GM21717 (cell line): ENCODE measurements around the gene GCDH.
"Not testable (repeated sequence)": the region's sequence is repeated elsewhere in the genome, so short reads cannot be mapped to it uniquely, and the experiment has no call there.

Experiments used
- ATAC-seq: cut with Tn5 transposase; IDR thresholded peaks from one replicate; pipeline ENCODE4 v1.9.1; 2021; ENCODE audit warnings: mild to moderate bottlenecking, moderate library complexity; ENCODE audit not compliant: unreplicated experiment

GCDH gene

DNA sequence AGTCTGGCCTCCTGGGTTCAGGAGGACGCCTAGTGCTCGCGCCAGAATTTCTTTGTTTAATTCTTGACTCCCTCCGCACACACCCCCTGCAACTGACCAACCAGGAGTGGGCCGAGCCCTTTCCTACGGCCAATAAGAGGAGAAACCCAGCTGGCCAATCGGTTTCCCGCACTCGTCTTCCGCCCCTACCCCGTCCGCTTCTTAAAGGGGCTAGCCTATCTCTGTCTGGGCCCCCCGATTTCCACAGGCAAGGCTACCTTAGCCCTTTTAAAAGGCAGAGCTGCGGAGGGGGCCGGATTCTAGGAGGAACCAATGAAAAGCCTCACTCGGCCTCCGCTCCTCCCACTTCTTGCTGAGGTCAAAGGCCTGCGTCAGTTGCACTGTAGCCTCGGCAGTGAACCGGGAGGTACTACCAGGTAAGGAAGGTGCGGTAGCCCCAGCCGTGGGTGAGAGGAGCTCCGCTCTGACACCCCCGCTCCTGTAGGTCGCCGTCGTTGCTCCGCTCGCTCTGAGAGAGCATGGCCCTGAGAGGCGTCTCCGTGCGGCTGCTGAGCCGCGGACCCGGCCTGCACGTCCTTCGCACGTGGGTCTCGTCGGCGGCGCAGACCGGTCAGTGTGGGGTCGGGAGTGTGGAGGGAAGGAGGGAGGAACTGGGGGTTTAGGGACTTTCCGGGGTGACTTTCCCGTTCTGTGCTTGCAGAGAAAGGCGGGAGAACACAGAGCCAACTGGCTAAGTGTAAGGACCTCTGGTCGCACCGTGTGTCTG lies at the start of gene GCDH:
TSS of gene GCDH (plus strand) at position 374 of the 766 bp plus-strand sequence. CDS start at position 519, 145 bp downstream.
- ATAC-seq = peak; percentile 85

DNA sequence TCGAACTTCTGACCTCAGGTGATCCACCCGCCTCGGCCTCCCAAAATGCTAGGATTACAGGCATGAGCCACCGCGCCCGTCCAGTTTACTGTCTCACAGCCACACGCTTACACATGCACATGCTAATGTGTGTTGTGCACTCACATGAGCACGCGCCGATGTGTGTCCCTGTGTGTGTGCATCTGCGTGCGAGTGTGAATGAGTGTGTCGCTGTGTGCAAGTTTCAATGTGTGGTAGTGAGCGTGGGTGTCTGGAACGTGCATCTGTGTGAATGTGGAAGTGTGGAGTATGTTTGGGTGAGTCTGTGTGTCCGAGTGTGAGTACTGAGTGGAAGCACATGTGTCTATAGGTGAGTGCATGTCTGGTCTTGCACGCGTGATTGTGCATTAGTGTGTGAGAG lies 48.4 kb upstream of the GCDH start:
- no peak for ATAC-seq

DNA sequence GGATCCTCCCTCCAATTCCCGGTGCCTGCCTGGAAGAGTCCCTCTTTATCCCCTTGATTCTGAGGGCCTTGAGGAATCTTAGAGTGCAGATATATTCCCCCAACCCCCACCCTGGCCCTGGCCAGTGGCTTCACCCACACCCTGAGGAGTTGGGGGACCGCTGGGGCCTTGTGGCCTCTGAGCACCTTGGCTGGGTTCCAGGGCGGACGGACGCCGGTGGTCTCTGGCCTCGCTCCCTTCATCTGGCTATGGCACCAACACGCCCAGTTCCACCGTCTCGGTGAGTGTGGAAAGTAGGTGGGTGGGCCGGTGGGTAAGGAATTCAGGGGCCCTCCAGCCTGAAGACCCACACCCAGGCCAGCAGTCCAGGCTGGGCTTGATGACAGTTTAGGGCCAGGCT lies 47.6 kb upstream of the GCDH start:
- no peak for ATAC-seq

DNA sequence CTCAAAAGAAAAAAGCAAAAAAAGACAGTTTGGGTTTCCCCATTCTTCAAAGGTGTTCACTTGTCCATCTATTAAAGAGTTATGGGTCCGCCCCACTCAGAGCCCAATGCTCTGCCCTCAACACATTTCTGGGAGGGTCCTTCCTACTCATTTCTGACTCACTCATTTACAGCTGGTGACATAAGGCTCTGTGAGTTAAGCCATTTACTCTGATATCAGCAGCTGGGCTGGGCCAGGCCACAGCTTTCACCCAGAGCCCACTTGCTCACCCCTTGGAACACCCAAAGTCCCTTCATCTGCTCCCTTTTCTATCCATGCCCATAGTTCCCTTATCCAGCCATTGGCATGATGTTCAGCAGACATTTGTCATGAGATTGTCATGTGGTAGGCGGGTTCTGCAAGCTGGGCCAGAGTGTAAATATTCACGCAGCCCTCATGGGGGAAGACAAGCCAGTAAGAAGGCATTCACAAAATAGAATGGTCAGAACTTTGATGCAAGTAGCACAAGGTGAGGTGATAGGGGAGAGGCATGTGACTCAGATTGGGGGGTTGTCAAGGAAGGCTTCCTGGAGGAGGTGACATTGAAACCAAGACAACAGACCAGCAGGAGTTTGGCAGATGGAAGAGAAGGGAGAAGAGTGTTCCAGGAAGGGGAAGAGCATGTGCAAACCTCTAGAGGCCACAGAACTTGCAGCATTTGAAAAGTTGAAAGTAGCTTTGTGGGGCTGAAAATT lies 46.8 kb upstream of the GCDH start:
- no peak for ATAC-seq

DNA sequence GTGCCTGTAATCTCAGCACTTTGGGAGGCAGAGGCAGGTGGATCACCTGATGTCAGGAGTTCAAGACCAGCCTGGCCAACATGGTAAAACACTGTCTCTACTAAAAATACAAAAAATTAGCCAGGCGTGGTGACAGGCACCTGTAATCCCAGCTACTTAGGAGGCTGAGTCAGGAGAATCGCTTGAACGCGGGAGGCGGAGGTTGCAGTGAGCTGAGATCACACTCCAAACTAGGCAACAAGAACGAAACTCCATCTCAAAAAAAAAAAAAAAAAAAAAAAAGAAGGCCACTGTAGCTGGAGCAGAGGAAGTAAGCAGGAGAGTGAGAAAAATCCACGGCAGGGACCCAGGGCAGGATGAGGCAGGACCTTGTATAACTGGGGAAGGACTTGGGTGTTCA lies 44.3 kb upstream of the GCDH start:
- not testable (repeated sequence) for ATAC-seq

DNA sequence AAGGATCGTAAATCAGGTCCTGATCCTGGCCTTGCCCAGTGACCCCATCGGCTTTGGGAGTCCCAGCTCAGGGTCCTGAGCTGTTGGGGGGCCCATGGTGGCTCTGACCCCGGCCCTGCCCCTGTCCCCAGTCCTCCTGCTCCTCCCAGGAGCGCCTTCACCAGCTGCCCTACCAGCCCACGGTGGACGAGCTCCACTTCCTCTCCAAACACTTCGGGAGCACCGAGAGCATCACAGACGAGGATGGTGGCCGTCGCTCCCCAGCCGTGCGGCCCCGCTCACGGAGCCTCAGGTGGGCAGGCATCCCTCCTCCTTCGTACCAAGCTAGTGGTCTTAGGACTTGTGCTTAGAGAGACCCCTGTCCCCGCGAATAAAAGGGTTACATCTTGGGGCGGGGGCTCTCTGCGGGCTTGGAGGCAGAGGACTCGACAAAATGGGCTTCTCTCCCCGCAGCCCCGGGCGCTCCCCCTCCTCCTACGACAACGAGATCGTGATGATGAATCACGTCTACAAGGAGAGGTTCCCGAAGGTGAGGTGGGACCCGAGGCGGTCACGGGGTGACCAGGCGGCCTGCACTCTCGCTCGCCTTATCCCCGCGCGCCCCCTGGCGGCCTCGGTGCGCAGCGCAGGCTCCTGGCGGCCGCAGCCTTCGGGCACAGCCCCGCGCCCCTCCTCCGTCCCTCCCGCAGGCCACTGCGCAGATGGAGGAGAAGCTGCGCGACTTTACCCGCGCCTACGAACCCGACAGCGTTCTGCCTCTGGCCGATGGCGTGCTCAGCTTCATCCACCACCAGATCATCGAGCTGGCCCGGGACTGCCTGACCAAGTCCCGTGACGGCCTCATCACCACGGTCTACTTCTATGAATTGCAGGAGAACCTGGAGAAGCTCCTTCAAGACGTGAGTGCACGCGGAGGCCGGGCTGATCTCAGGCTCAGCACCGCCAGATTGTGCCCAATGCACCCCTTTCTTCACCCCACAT lies 43.5 kb upstream of the GCDH start:
- no peak for ATAC-seq

DNA sequence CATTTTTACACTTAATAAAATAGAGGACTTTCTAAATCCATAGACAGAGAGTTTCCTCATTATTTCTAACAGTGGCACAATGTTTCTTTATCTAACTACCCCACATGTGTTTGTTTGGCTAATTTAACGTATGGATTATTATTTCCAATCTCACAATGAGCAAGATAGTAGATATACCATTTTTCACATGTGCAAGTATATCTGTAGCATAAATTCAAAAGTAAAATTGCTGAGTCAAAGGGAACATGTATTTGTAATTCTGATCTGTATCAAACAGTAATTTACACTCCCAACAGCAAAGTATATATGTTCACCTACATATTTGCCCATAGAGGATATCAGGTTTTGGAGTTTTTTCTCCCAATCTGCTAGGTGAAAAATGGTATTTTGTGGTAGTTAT lies 34.3 kb upstream of the GCDH start:
- ATAC-seq = no peak

DNA sequence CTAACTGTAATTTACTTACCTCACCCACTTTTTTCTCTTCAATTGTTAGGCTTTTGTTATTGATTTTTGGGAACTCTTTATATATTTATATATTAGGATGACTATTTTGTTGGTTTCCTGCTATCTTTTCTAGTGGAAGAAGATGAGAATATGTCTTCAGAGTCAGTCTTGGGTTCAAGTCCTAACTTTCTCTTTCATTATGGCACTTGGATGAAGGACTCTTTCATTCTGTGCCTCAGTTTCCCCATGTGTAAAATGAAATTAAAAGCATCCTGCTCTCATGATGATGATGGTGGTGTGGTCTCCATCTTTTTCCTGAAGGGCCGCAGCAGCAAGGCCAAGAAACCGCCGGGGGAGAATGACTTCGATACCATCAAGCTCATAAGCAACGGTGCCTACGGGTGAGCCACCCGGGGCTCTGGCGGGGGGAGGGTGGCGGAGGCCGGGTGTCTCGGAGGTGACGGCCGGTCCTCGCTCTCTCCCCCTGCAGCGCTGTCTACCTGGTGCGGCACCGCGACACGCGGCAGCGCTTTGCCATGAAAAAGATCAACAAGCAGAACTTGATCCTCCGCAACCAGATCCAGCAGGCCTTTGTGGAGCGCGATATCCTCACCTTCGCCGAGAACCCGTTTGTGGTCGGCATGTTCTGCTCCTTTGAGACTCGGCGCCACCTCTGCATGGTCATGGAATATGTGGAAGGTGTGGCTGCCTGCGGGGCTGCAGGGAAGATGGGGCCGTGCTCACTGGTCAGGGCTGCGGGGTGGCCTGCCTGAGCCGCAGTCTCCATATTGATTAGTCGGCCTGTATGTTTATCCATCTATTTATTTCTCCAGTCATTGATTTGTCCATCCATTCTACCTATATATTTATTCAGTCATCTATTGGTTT lies 32.7 kb upstream of the GCDH start:
- no peak for ATAC-seq

DNA sequence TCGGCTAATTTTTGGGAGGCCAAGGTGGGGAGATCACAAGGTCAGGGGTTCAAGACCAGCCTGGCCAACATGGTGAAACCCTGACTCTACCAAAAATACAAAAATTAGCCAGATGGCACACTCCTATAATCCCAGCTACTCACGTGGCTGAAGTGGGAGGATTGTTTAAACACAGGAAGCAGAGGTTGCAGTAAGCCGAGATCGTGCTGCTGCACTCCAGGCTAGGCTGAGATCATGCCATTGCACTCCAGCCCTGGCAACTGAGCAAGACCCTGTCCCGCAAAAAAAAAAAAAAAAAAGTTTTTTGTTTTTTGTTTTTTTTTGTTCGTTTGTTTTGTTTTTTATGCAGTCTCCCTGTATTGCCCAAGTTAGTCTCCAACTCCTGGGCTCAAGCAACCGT lies 31.4 kb upstream of the GCDH start:
- ATAC-seq = no peak

DNA sequence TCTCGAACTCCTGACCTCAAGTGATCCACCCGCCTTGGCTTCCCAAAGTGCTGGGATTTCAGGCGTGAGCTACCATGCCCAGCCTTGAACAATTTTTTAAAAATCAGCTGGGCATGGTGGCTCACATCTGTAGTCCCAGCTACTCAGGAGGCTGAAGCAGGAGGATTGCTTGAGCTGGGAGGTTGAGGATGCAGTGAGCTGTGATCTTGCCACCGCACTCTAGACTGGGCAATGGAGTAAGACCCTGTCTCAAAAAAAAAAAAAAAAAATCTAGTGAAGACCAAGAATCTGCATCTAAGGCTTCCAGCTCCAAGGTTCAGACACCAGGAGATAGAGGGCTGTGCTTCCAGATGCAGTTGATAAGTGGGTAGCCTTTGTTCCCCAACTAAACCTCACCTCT lies 26.8 kb upstream of the GCDH start:
- no peak for ATAC-seq

DNA sequence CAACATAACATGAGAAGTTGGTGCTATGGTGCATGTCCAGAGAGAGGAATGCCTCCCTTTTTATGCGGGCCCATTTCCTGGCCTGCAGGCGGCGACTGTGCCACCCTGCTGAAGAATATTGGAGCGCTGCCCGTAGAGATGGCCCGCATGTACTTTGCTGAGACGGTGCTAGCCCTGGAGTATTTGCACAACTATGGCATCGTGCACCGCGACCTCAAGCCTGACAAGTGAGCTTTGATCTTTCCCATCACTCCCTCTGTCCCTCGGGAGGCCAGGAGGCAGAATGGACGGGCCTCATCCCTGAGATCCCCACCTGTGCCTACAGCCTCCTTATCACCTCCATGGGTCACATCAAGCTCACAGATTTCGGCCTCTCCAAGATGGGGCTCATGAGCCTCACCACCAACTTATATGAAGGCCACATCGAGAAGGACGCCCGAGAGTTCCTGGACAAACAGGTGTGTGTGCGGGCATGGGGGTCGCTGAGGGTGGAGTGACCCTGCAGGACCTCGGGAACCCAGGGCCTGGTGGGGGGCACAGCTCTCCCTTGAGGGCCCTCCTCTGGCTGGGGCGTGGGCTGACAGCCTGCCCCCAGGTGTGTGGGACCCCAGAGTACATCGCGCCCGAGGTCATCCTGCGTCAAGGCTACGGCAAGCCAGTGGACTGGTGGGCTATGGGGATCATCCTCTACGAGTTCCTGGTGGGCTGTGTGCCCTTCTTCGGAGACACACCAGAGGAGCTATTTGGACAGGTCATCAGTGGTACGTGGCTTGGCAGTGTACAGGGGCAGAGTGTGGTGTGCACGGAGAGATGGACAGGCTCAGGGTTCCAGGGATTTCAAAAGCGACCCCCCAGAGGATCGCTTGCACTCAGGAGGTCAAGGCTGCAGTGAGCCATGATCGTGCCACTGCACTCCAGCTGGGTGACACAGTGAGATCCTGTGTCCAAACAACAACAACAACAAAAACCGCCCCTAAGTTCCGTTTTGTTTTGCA lies 25.9 kb upstream of the GCDH start:
- no peak for ATAC-seq

DNA sequence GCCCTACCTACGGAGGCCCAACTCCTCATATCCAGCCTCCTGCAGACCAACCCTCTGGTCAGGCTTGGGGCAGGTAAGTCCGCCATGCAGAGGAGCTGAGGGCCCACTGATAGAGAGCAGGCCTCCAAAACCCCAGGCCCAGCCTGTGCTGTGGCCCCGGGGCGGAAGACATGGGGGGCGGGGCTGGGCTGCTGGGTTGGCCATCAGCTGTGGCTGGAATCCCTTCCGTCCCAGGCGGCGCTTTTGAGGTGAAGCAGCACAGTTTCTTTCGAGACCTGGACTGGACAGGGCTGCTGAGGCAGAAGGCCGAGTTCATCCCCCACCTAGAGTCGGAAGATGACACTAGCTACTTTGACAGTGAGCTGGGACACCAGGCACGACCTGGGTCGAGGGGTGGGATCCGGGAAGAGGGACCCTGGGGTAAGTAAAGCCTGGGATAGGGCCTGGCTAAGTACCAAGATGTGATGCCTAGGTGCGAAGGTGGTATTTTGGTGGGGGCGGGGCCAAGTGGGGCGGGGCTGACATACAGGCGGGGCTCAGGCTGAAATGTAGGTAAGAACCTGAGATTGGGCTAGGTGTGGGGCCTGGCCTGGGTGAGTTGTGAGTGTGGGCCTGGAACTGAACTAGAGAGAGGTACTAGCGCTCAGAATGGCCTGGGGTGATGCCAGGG lies 25.1 kb upstream of the GCDH start:
- ATAC-seq = no peak

DNA sequence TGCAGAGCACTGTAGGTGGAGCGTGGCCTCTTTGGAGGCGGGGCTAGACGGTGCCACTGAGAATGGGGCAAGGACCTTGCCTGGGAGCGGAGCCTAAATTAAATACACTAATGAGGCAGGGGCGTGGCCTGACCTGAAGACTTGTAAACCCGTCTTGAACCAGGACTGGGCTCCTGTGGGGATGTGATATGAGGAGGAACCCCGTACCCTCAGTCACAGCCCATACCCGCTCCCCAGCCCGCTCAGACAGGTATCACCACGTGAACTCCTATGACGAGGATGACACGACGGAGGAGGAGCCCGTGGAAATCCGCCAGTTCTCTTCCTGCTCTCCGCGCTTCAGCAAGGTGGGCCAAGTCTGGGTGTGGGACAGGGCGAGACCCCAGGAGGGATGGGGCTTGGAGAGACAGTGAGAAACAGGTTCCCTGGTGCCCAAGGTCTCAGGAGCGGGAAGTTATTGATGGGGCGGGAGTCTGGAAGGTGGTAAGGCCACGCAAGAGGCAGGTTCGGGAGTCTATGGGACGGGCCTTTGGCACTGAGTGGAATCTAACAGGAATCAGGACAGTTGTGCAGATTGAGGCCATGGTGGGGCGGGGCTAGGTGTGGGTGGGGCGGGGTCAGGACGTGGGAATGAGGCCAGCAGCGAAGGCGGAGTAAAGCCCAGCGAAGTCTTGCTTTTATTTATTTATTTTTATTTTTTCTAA lies 24.4 kb upstream of the GCDH start:
- no peak for ATAC-seq

DNA sequence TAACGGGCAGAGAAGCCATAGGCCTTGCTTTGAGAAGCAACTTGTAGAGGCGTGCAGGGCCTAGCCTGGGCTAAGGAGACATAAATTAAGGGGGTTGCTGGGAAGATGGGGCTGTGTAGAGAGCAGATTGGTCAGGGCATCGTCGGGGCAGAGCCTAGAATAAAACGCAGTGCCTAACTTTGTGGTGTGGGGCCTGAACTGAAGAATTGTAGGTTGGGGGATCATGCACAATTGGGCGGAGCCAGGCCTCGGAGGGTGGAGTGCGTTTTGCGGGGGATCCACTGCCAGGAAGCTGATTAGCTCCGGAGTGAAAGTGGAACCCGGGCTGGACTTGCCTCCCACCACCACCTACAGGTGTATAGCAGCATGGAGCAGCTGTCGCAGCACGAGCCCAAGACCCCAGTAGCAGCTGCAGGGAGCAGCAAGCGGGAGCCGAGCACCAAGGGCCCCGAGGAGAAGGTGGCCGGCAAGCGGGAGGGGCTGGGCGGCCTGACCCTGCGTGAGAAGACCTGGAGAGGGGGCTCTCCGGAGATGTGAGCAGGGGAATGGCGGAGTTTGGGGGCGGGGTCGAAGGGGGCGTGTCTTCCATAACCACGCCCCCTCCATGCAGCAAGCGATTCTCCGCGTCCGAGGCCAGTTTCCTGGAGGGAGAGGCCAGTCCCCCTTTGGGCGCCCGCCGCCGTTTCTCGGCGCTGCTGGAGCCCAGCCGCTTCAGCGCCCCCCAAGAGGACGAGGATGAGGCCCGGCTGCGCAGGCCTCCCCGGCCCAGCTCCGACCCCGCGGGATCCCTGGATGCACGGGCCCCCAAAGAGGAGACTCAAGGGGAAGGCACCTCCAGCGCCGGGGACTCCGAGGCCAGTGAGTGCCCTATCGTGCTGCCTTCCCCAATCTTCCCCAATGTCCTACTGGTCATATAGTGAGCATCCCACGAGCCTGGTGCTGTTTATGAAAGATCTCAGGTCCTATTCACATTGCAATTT lies 23.6 kb upstream of the GCDH start:
- no peak for ATAC-seq

DNA sequence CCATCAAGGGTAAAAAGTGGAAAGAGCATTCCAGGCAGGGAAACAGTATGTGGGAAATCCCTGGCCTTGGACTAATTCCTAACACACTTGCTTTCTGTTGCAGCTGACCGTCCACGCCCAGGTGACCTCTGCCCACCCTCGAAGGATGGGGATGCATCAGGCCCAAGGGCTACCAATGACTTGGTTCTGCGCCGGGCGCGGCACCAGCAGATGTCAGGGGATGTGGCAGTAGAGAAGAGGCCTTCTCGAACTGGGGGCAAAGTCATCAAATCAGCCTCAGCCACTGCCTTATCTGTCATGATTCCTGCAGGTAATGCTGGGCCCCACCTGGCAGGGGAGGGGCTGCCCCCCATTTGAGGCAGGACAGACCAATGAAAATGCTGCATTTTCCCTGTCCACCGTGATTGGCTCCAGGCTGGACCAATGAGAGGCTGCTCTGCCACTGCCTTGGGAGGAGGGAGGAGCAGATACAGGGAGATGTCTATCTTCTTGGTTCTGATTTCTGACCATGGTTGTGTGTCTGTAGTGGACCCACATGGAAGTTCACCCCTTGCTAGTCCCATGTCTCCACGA lies 22.3 kb upstream of the GCDH start:
- no peak for ATAC-seq

DNA sequence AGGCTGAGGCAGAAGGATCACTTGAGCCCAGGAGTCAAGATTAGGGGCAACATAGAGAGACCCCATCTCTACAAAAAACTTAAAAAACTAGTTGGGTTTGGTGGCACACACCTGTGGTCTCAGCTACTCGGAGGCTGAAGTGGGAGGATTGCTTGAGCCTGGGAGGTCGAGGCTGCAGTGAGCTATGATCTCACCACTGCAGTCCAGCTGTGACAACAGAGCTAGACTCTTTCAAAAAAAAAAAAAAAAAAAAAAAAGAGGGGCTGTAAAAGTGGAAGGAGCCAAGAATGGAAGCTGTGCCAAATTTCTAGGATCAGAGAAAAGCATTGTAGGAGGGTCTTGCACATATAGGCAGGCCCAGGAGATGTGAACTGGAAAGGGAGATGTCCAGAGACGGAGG lies 19.3 kb upstream of the GCDH start:
- no peak for ATAC-seq
